Bronchial epithelial cell (primary cell): ENCODE results near the gene NARS2. TPM values are rescaled to one million over a fixed set of nuclear protein-coding genes. Genes with fewer than 3 reads are reported as not detected.
A peak's percentile ranks its signal among the peaks of the same experiment; 100 is the strongest.
"Not testable (repeated sequence)": the region's sequence is repeated elsewhere in the genome, so short reads cannot be mapped to it uniquely, and the experiment has no call there.

Experiments used
- DNase-seq: peaks from one replicate; pipeline ENCODE4 v3.0.0-alpha.2; 2010; ENCODE audit warnings: low read depth
- FAIRE-seq: peaks from 2 replicates; lab custom pipeline; 2011; peaks lifted over from hg19 to GRCh38; lab: Jason Lieb, UNC
- H3K27me3 ChIP-seq: 2 replicates; pipeline ENCODE4 v1.5.1; 2011; ENCODE audit warnings: low read length; ENCODE audit not compliant: control insufficient read depth, insufficient read depth
- H3K36me3 ChIP-seq: 2 replicates; pipeline ENCODE4 v1.5.1; 2011; ENCODE audit warnings: low read length; ENCODE audit not compliant: control insufficient read depth, insufficient read depth
- H3K4me3 ChIP-seq: 2 replicates; pipeline ENCODE4 v1.5.1; 2011; ENCODE audit warnings: mild to moderate bottlenecking, low read depth, low read length, control low read depth
- total RNA-seq: library from RNA; depleted of rRNA; stranded (reverse); fragments of >200 nt; gene quantifications from 2 replicates; pipeline ENCODE4 v1.2.1, GENCODE V29; 2014
- TF ChIP-seq, protein P1 (sequence below): IDR thresholded peaks from 2 replicates; pipeline ENCODE4 v1.5.1; 2011; ENCODE audit warnings: mild to moderate bottlenecking, moderate library complexity, low read length, control low read depth, inconsistent platforms; ENCODE audit not compliant: insufficient read depth, severe bottlenecking

Gene NARS2
- total RNA-seq, 1 donor from 2014 or later = 23.4 TPM

DNA sequence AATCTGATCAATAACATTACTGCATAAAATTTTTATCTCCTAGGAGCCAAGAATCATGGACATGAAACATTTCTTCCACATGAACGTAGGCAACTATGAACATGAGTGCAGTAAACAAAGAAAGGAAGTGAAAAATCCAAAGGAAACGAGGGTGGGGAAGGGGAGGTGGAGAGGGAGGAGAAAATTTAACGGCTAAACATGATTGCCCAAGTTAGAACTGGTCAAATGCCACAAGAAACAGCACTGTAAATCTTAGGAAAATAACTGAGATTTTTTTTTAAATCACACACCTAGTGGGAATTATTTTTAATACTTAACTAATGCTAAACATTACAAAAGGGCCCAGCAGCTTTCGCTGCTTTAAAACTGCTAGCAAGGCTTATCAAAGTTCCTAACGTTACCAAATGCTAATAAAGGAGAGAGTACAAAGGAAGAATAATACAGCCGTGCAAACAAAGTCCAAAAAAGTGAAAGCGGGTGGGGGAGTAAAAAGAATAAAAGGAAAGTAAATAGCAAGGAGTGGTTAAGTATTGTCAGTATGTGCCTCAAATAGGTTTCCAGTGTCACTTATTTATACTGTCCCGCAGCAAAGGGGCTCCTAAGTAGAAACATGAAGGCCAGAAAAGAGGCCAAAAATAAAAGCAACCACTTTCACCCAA, 13.7 kb downstream of the NARS2 start:
- TF ChIP-seq, protein P1, sequence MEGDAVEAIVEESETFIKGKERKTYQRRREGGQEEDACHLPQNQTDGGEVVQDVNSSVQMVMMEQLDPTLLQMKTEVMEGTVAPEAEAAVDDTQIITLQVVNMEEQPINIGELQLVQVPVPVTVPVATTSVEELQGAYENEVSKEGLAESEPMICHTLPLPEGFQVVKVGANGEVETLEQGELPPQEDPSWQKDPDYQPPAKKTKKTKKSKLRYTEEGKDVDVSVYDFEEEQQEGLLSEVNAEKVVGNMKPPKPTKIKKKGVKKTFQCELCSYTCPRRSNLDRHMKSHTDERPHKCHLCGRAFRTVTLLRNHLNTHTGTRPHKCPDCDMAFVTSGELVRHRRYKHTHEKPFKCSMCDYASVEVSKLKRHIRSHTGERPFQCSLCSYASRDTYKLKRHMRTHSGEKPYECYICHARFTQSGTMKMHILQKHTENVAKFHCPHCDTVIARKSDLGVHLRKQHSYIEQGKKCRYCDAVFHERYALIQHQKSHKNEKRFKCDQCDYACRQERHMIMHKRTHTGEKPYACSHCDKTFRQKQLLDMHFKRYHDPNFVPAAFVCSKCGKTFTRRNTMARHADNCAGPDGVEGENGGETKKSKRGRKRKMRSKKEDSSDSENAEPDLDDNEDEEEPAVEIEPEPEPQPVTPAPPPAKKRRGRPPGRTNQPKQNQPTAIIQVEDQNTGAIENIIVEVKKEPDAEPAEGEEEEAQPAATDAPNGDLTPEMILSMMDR = no peak
- no peak for FAIRE-seq
- H3K4me3 ChIP-seq = no peak overlapping the region
- peak; percentile 18 for DNase-seq
- H3K36me3 ChIP-seq = peaks cover 1% of the 10 kb centered on the region
- H3K27me3 ChIP-seq = no peaks in the 10 kb centered on the region

DNA sequence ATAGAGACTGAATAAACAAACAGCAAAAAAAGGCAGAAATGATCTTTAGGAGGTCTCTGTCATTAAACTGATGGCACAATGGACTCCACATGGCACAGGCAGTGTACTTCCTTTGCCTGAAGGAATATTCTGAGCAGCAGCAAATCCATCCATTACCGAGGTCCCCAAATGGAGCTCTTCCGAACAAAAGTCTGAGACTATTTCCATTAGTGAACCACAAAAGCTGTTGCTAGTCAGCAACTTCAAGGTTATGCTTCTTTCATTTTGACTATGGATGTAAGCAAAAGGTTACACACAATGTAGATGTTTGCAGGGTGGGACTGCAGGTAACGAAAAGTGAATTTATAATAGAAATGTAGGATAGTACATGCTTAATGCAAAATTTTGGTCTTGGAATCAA, 14.5 kb downstream of the NARS2 start:
- no peak for FAIRE-seq
- no peaks in the 10 kb centered on the region for H3K27me3 ChIP-seq
- TF ChIP-seq, protein P1 = no peak
- DNase-seq = no peak
- H3K4me3 ChIP-seq = no peak overlapping the region
- H3K36me3 ChIP-seq = no peaks in the 10 kb centered on the region

DNA sequence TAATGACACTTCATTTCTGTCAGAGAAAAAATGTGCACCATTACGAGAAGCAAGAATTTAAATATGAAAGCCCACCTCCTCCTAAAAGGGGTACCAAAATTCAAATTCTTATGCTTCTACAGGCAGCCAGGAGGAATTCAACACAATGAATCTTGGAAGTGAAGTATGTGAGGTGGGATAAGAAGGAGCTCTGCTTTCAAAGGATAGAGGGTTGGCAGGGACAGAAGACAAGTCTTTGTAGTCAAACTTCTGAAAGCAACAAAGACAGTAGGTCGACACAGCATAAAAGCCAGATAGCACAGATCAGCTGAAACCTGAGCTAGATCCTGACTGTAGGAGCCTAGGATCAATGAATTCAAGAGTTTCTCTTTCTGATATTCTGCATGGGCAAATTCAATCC, 17.4 kb downstream of the NARS2 start:
- FAIRE-seq = no peak
- Histone ChIP-seq H3K4me3 (no peak overlapping the region), H3K36me3 (no peaks in the 10 kb centered on the region), H3K27me3 (no peaks in the 10 kb centered on the region)
- DNase-seq = no peak
- TF ChIP-seq, protein P1 = no peak

DNA sequence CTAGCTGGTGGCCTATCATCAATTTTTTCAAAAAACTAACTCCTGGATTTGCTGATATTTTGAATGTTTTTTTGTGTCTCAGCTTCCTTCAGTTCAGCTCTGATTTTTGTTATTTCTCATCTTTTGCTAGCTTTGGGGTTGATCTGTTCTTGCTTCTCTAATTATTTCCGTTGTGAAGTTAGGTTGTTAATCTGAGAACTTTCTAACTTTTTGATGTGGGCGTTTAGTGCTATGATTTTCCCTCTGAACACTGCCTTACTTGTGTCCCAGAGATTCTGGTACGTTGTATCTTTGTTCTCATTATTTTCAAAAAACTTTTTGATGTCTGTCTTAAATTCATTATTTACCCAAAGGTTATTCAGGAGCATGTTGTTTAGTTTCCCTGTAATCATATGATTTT, 19.1 kb downstream of the NARS2 start:
- TF ChIP-seq, protein P1 = no peak
- Histone ChIP-seq H3K27me3 (no peaks in the 10 kb centered on the region), H3K4me3 (no peak overlapping the region), H3K36me3 (no peaks in the 10 kb centered on the region)
- DNase-seq (no peak), FAIRE-seq (no peak)

DNA sequence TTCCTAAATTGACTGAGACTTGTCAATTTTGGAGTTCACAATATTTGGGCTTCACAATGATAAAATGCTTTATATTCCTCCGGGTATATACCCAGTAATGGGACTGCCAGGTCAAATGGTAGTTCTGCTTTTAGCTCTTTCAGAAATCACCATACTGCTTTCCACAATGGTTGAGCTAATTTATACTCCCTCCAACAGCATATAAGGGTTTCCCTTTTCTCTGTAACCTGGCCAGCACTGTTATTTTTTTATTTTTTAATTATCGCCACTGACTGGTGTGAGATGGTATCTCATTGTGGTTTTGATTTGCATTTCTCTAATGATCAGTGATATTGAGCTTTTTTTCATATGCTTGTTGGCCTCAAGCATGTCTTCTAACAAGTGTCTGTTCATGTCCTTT, 21.8 kb downstream of the NARS2 start:
- no peak for FAIRE-seq
- TF ChIP-seq, protein P1 = no peak
- Histone ChIP-seq H3K4me3 (no peak overlapping the region), H3K36me3 (no peaks in the 10 kb centered on the region), H3K27me3 (no peaks in the 10 kb centered on the region)
- no peak for DNase-seq

DNA sequence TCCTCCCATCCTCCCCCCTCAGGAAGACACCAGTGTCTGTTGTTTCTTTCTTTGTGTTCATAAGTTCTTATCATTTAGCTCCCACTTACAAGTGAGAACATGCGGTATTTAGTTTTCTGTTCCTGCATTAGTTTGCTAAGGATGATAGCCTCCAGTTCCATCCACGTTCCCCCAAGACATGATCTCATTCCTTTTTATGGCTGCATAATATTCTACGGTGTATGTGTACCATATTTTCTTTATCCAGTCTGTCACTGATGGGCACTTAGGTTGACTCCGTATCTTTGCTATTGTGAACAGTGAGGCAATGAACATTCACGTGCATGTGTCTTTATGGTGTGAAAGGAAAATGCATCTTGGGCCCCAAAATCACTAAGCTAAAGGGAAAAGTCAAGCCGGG, 22.5 kb downstream of the NARS2 start:
- DNase-seq, H3K4me3 ChIP-seq, FAIRE-seq, H3K27me3 ChIP-seq, H3K36me3 ChIP-seq: not testable (repeated sequence)
